B cell (primary cell): Measurements from ENCODE around the gene SRC. TPM values are rescaled to one million over a fixed set of nuclear protein-coding genes. Genes with fewer than 3 reads are reported as not detected.
A peak's percentile ranks its signal among the peaks of the same experiment; 100 is the strongest.

Experiments used
- ATAC-seq: fragments of 200-7000 bp; cut with Tn5 transposase; one replicate; pipeline ENCODE4 v1.10.0; 2021; ENCODE audit warnings: low read depth, mild to moderate bottlenecking, moderate number of reproducible peaks, moderate library complexity
- CTCF ChIA-PET: fragments of 350-600 bp; sonication (Branson Sonifier 250); formaldehyde crosslinking; loops from one replicate; lab custom pipeline; 2021; ENCODE audit warnings: antibody characterized with exemption, inconsistent platforms; lab: Charles Lee
- POLR2A ChIA-PET: fragments of 350-600 bp; sonication (Branson Sonifier 250); formaldehyde crosslinking; loops from one replicate; lab custom pipeline; 2021; ENCODE audit warnings: antibody characterized with exemption; lab: Charles Lee
- DNase-seq: peaks from one replicate; pipeline ENCODE4 v3.0.0; 2013
- H2AFZ ChIP-seq: 2 replicates; pipeline ENCODE4 v1.6.1; 2012; ENCODE audit warnings: mild to moderate bottlenecking, low read depth, low read length; ENCODE audit not compliant: insufficient read depth, poor library complexity, severe bottlenecking
- H3K27ac ChIP-seq, 2 donors: 1 replicate in 1 of 2; 2 replicates in 1 of 2; pipeline ENCODE4 v1.5.1; 2012 to 2013; ENCODE audit warnings: low read length in 2 of 2, mild to moderate bottlenecking in 2 of 2, moderate library complexity in 1 of 2
- H3K27me3 ChIP-seq, 4 experiments: fragments of 200-600 bp in 1 of 4; sonication (generic) in 1 of 4; replicated peaks in 1 of 4; 1 replicate in 2 of 4; 2 replicates in 2 of 4; pipeline versions ENCODE4 v1.6.1 to v1.7.0; 2013 to 2016; ENCODE audit warnings: low read length in 3 of 4, mild to moderate bottlenecking in 2 of 4, mixed read lengths in 1 of 4, moderate library complexity in 1 of 4; ENCODE audit not compliant: insufficient read depth in 4 of 4, control insufficient read depth in 3 of 4; ENCODE audit errors: control extremely low read depth in 1 of 4
- H3K36me3 ChIP-seq, 2 experiments: replicated peaks in 1 of 2; 1 replicate in 1 of 2; 2 replicates in 1 of 2; pipeline versions ENCODE4 v1.6.1 to v1.7.1; 2013; ENCODE audit warnings: low read length in 1 of 2; ENCODE audit not compliant: insufficient read depth in 2 of 2, control insufficient read depth in 1 of 2; ENCODE audit errors: control extremely low read depth in 1 of 2, extremely low read depth in 1 of 2
- H3K4me1 ChIP-seq, 2 donors: fragments of 200-600 bp in 1 of 2; sonication (generic) in 1 of 2; 1 replicate in 1 of 2; 2 replicates in 1 of 2; pipeline versions ENCODE4 v1.5.1 to v1.6.1; 2013 to 2017; ENCODE audit warnings: low read length in 2 of 2; ENCODE audit not compliant: control insufficient read depth in 2 of 2, insufficient read depth in 2 of 2
- H3K4me2 ChIP-seq: replicated peaks from 2 replicates; pipeline ENCODE3; 2012; ENCODE audit warnings: mild to moderate bottlenecking, low read depth, low read length; ENCODE audit not compliant: poor library complexity, severe bottlenecking
- H3K4me3 ChIP-seq, 5 experiments: fragments of 200-600 bp in 1 of 5; sonication (generic) in 1 of 5; 1 replicate in 3 of 5; 2 replicates in 2 of 5; pipeline versions ENCODE4 v1.5.1 to v1.7.0; 2011 to 2016; ENCODE audit warnings: low read length in 4 of 5, mild to moderate bottlenecking in 4 of 5, low read depth in 2 of 5, control low read depth in 1 of 5, moderate library complexity in 1 of 5; ENCODE audit not compliant: insufficient read depth in 1 of 5; ENCODE audit errors: control extremely low read depth in 1 of 5, extremely low read depth in 1 of 5
- H3K79me2 ChIP-seq: fragments of 200-600 bp; sonication (generic); one replicate; pipeline ENCODE4 v1.6.0; 2016; ENCODE audit warnings: low read length; ENCODE audit not compliant: control insufficient read depth, insufficient read depth
- H3K9ac ChIP-seq: fragments of 200-600 bp; sonication (generic); 2 replicates; pipeline ENCODE4 v1.6.1; 2017; ENCODE audit warnings: mild to moderate bottlenecking, low read length, moderate library complexity
- H3K9me3 ChIP-seq, 3 donors: one replicate each; pipeline versions ENCODE4 v1.6.1 to v1.7.1; 2013; ENCODE audit warnings: low read length in 2 of 3; ENCODE audit not compliant: control insufficient read depth in 2 of 3, insufficient read depth in 1 of 3; ENCODE audit errors: control extremely low read depth in 1 of 3
- H4K20me1 ChIP-seq: 2 replicates; pipeline ENCODE4 v1.6.0; 2012; ENCODE audit warnings: mild to moderate bottlenecking, low read length; ENCODE audit not compliant: insufficient read depth, control insufficient read depth, poor library complexity, severe bottlenecking
- H3K27ac Mint-ChIP-seq: one replicate; pipeline ENCODE4 v1.8.0; 2021; ENCODE audit warnings: mixed read lengths
- H3K27me3 Mint-ChIP-seq: one replicate; pipeline ENCODE4 v1.8.0; 2021; ENCODE audit warnings: mixed read lengths
- H3K4me1 Mint-ChIP-seq: one replicate; pipeline ENCODE4 v1.8.0; 2021; ENCODE audit warnings: mixed read lengths
- H3K4me3 Mint-ChIP-seq: one replicate; pipeline ENCODE4 v1.8.0; 2021; ENCODE audit warnings: mixed read lengths
- H3K9me3 Mint-ChIP-seq: one replicate; pipeline ENCODE4 v1.8.0; 2022; ENCODE audit warnings: mixed read lengths; ENCODE audit not compliant: insufficient read depth
- CTCF ChIP-seq: fragments of 200-600 bp; IDR thresholded peaks from one replicate; pipeline ENCODE4 v1.8.0; 2022; ENCODE audit warnings: antibody characterized with exemption, mild to moderate bottlenecking
- EZH2 ChIP-seq: IDR thresholded peaks from 2 replicates; pipeline ENCODE4 v1.6.1; 2012; ENCODE audit warnings: borderline replicate concordance, low read depth, mild to moderate bottlenecking, moderate library complexity, low read length; ENCODE audit not compliant: insufficient read depth, poor library complexity, severe bottlenecking
- WGBS: methylation state at CpG from one replicate; pipeline ENCODE4 v1.1.5; 2013; ENCODE audit warnings: missing lambda C conversion rate; ENCODE audit not compliant: insufficient coverage; 5-methylcytosine and 5-hydroxymethylcytosine counted together
- intact Hi-C: fragments of 100-400 bp; cut with micrococcal nuclease; formaldehyde crosslinking; loops from one replicate; pipeline ENCODE4 v1.10.0; 2022
- polyA plus RNA-seq: library from polyadenylated mRNA; depleted of rRNA; stranded (reverse); fragments of >200 nt; gene quantifications from 2 replicates; pipeline ENCODE4 v1.2.3, GENCODE V29; 2012
- total RNA-seq, 2 donors: library from RNA; stranded (reverse); fragments of 120-200 nt in 1 of 2; gene quantifications; 1 replicate in 1 of 2; 2 replicates in 1 of 2; pipeline versions ENCODE4 v1.2.3 to v1.2.4, GENCODE V29; 2013 to 2022

SRC gene
- total and polyA plus RNA-seq, 2 donors (not counting 1 experiment from before 2014, with no cell fraction given), result 6.5 to 16.8 TPM

GRCh38 chr20:37344506-37345338 lies 1.2 kb upstream of the SRC start:
- ChIA-PET CTCF (interaction anchor here (0.7 to 1.8 kb wide), 4 partner anchors 38 to 466 kb away, joined by 3 to 5 read pairs (median 4); no protein-coding TSS in a partner anchor), POLR2A (interaction anchor here (0.6 to 1.7 kb wide), 5 partner anchors 12 to 68 kb away, joined by 3 to 7 read pairs (median 3); partner anchors contain the start of gene MANBAL)
- Mint-ChIP-seq H3K27ac (peak overlapping the region; percentile 81), H3K4me3 (peak overlapping the region; percentile 81), H3K27me3 (no peaks in the 10 kb centered on the region), H3K9me3 (no peaks in the 10 kb centered on the region), H3K4me1 (peaks cover 24% of the 10 kb centered on the region)
- peak overlapping the region in 3 of 5 experiments; percentile 71 to 72 (median 72) for H3K4me3 ChIP-seq
- no peaks in the 10 kb centered on the region for H3K9me3 ChIP-seq
- H3K27ac ChIP-seq, result no peak overlapping the region
- 96% methylated on average over 9 of the region's 10 CpGs for WGBS
- H3K79me2 ChIP-seq, result peaks cover 5% of the 10 kb centered on the region
- H2AFZ ChIP-seq, result peak overlapping the region; percentile 91
- H3K4me1 ChIP-seq, result peaks cover 13 to 26% of the 10 kb centered on the region in 2 donors
- TF ChIP-seq EZH2, result no peak
- TF ChIP-seq CTCF, result no peak
- DNase-seq, result no peak
- H3K27me3 ChIP-seq, result no peaks in the 10 kb centered on the region
- peak overlapping the region; percentile 91 for H3K4me2 ChIP-seq
- no peaks in the 10 kb centered on the region for H4K20me1 ChIP-seq
- no peak for ATAC-seq
- H3K36me3 ChIP-seq, result no peaks in the 10 kb centered on the region
- H3K9ac ChIP-seq, result peak overlapping the region; percentile 75
- intact Hi-C loops, result loop anchor here (5.0 kb wide), 1 partner anchor 52 kb away; no protein-coding TSS in a partner anchor

- peak overlapping the region in 4 of 5 experiments; percentile 57 to 72 (median 72) for H3K4me3 ChIP-seq
- CTCF ChIA-PET, result interaction anchor here (0.6 kb wide), 1 partner anchor 1528 kb away, joined by 3 read pairs; no protein-coding TSS in a partner anchor
- peaks cover 13 to 26% of the 10 kb centered on the region in 2 donors for H3K4me1 ChIP-seq
- Mint-ChIP-seq H3K4me3 (no peak overlapping the region), H3K4me1 (peaks cover 24% of the 10 kb centered on the region), H3K27ac (no peak overlapping the region), H3K27me3 (no peaks in the 10 kb centered on the region), H3K9me3 (no peaks in the 10 kb centered on the region)
- POLR2A ChIA-PET, result interaction anchor here (1.2 to 1.7 kb wide), 2 partner anchors 11 to 57 kb away, joined by 3 read pairs; partner anchors contain the start of gene MANBAL
- DNase-seq (no peak), ATAC-seq (peak; percentile 7)
- H3K9ac ChIP-seq, result peak overlapping the region; percentile 75
- peak overlapping the region; percentile 91 for H2AFZ ChIP-seq
- peak overlapping the region; percentile 91 for H3K4me2 ChIP-seq
- 0% methylated on average over 10 of the region's 35 CpGs for WGBS
- no peaks in the 10 kb centered on the region for H3K27me3 ChIP-seq
- H3K27ac ChIP-seq, result no peak overlapping the region
- H3K79me2 ChIP-seq, result peaks cover 8% of the 10 kb centered on the region
- TF ChIP-seq EZH2 (no peak), CTCF (no peak)
- intact Hi-C loops, result loop anchor here (5.0 kb wide), 1 partner anchor 54 kb away; no protein-coding TSS in a partner anchor
- no peaks in the 10 kb centered on the region for H3K36me3 ChIP-seq
- peaks cover 0 to 3% (median 0%) of the 10 kb centered on the region in 3 donors for H3K9me3 ChIP-seq
- H4K20me1 ChIP-seq, result no peaks in the 10 kb centered on the region
These were observed 245 bp downstream of the SRC start for GRCh38 chr20:37346236-37346534.
